ENCODE data around the gene ASPSCR1. TPM values are rescaled to one million over a fixed set of nuclear protein-coding genes. Genes with fewer than 3 reads are reported as not detected.

ASPSCR1 gene
- total and polyA plus RNA-seq, 2 of the 13 experiments (the other 11 are each of a cell fraction or from before 2014, with no cell fraction given) = 274 to 314 TPM

- TF ChIP-seq, protein P1, sequence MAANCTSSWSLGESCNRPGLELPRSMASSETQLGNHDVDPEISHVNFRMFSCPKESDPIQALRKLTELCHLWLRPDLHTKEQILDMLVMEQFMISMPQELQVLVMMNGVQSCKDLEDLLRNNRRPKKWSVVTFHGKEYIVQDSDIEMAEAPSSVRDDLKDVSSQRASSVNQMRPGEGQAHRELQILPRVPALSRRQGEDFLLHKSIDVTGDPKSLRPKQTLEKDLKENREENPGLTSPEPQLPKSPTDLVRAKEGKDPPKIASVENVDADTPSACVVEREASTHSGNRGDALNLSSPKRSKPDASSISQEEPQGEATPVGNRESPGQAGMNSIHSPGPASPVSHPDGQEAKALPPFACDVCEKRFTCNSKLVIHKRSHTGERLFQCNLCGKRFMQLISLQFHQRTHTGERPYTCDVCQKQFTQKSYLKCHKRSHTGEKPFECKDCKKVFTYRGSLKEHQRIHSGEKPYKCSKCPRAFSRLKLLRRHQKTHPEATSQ (CRISPR knock-in tag; IDR thresholded peaks at IDR 0.05; ENCODE audit: borderline replicate concordance) = no peak
- TF ChIP-seq, protein P2, sequence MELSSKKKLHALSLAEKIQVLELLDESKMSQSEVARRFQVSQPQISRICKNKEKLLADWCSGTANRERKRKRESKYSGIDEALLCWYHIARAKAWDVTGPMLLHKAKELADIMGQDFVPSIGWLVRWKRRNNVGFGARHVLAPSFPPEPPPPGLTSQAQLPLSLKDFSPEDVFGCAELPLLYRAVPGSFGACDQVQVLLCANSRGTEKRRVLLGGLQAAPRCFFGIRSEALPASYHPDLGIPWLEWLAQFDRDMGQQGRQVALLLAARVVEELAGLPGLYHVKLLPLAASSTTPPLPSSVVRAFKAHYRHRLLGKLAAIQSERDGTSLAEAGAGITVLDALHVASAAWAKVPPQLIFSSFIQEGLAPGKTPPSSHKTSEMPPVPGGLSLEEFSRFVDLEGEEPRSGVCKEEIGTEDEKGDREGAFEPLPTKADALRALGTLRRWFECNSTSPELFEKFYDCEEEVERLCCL (CRISPR knock-in tag; IDR thresholded peaks at IDR 0.05; ENCODE audit: borderline replicate concordance) = no peak
- TF ChIP-seq MED1 (CRISPR knock-in tag; IDR thresholded peaks at IDR 0.05) = peak; percentile 71
- TF ChIP-seq ZHX1 (CRISPR knock-in tag; IDR thresholded peaks at IDR 0.05; ENCODE audit: low read depth) = no peak
- no peak for TF ChIP-seq NFE2L2 (IDR thresholded peaks at IDR 0.05; ENCODE audit: low read length)
- peak; percentile 77 for TF ChIP-seq MYC (CRISPR knock-in tag; IDR thresholded peaks at IDR 0.05; ENCODE audit: borderline replicate concordance)
- peak; percentile 68; the same call in 1 of the 2 replicates for TF ChIP-seq MEIS2 (CRISPR knock-in tag; IDR thresholded peaks at IDR 0.05)
- TF ChIP-seq, protein P3, sequence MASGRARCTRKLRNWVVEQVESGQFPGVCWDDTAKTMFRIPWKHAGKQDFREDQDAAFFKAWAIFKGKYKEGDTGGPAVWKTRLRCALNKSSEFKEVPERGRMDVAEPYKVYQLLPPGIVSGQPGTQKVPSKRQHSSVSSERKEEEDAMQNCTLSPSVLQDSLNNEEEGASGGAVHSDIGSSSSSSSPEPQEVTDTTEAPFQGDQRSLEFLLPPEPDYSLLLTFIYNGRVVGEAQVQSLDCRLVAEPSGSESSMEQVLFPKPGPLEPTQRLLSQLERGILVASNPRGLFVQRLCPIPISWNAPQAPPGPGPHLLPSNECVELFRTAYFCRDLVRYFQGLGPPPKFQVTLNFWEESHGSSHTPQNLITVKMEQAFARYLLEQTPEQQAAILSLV (CRISPR knock-in tag; IDR thresholded peaks at IDR 0.05; ENCODE audit: borderline replicate concordance) = 0 out of 2 replicates have a peak, but pooled peaks have one; percentile 18
- TF ChIP-seq ZNF251 (CRISPR knock-in tag; IDR thresholded peaks at IDR 0.05) = no peak
- no peak for TF ChIP-seq ZNF646 (CRISPR knock-in tag; IDR thresholded peaks at IDR 0.05)
- TF ChIP-seq NR2F1 (CRISPR knock-in tag; IDR thresholded peaks at IDR 0.05) = no peak
- TF ChIP-seq PHF20 (CRISPR knock-in tag; IDR thresholded peaks at IDR 0.05) = peak; percentile 58
- no peak for TF ChIP-seq NRL (CRISPR knock-in tag; IDR thresholded peaks at IDR 0.05; ENCODE audit: borderline replicate concordance)
- no peak for TF ChIP-seq ZMYM3 (CRISPR knock-in tag; IDR thresholded peaks at IDR 0.05)
These were observed 49.5 kb upstream of the ASPSCR1 start, which contains the start of gene MAFG (continued) for GRCh38 chr17:81927653-81928543.
